H1 (cell line): ENCODE results near the gene CA5A. TPM values are rescaled to one million over a fixed set of nuclear protein-coding genes. Genes with fewer than 3 reads are reported as not detected.

Experiments
- CTCF ChIA-PET: fragments of 300-600 bp; sonication (Branson Sonifier 250); formaldehyde crosslinking; loops from one replicate; lab custom pipeline; 2021; ENCODE audit not compliant: partially characterized antibody; lab: Charles Lee
- POLR2A ChIA-PET: fragments of 300-600 bp; sonication (Branson Sonifier 250); formaldehyde crosslinking; loops from one replicate; lab custom pipeline; 2021; ENCODE audit warnings: inconsistent platforms; ENCODE audit not compliant: partially characterized antibody; lab: Charles Lee
- DNase-seq, 2 experiments: peaks; one replicate each; pipeline versions ENCODE4 v3.0.0 to v3.0.0-alpha.2; 2010 to 2022; ENCODE audit warnings: low spot score in 2 of 2, low read depth in 1 of 2, mixed read lengths in 1 of 2
- FAIRE-seq: peaks from 2 replicates; lab custom pipeline; 2011; peaks lifted over from hg19 to GRCh38; lab: Jason Lieb, UNC
- H2AFZ ChIP-seq: 2 replicates; pipeline ENCODE4 v1.8.1; 2012; ENCODE audit warnings: low read length, inconsistent platforms
- H2AK5ac ChIP-seq: 2 replicates; pipeline ENCODE4 v1.6.1; 2013; ENCODE audit warnings: low read depth, low read length
- H2BK120ac ChIP-seq: replicated peaks from 2 replicates; pipeline ENCODE3; 2013; ENCODE audit warnings: low read depth, low read length, inconsistent platforms
- H2BK12ac ChIP-seq: 2 replicates; pipeline ENCODE4 v1.6.1; 2013; ENCODE audit warnings: low read depth, low read length
- H2BK15ac ChIP-seq: 2 replicates; pipeline ENCODE4 v1.6.1; 2013; ENCODE audit warnings: low read length
- H2BK20ac ChIP-seq: 2 replicates; pipeline ENCODE4 v1.6.1; 2013; ENCODE audit warnings: low read length
- H2BK5ac ChIP-seq: 2 replicates; pipeline ENCODE4 v1.6.1; 2013; ENCODE audit warnings: low read depth, low read length
- H3K14ac ChIP-seq: 2 replicates; pipeline ENCODE4 v1.6.1; 2013; ENCODE audit warnings: inconsistent platforms; ENCODE audit not compliant: insufficient read length
- H3K18ac ChIP-seq: 2 replicates; pipeline ENCODE4 v1.6.1; 2013; ENCODE audit warnings: low read length; ENCODE audit errors: extremely low read depth
- H3K23ac ChIP-seq: 2 replicates; pipeline ENCODE4 v1.6.1; 2013; ENCODE audit warnings: inconsistent platforms; ENCODE audit not compliant: insufficient read length
- H3K23me2 ChIP-seq: 2 replicates; pipeline ENCODE4 v1.6.1; 2013; ENCODE audit warnings: low read depth, low read length
- H3K27ac ChIP-seq: 2 replicates; pipeline ENCODE4 v1.6.1; 2011; ENCODE audit warnings: low read depth, low read length, inconsistent platforms
- H3K27me3 ChIP-seq, 4 experiments: replicated peaks in 1 of 4; 1 replicate in 1 of 4; 2 replicates in 3 of 4; pipeline versions ENCODE4 v1.6.1 to v1.8.1; 2011 to 2013; ENCODE audit warnings: low read length in 3 of 4, mild to moderate bottlenecking in 3 of 4, inconsistent platforms in 2 of 4, mixed read lengths in 2 of 4, moderate library complexity in 1 of 4; ENCODE audit not compliant: control insufficient read depth in 3 of 4, insufficient read depth in 3 of 4; ENCODE audit errors: extremely low read depth in 1 of 4
- H3K36me3 ChIP-seq, 4 experiments: 2 replicates each; pipeline versions ENCODE4 v1.6.1 to v1.8.1; 2011 to 2013; ENCODE audit warnings: mild to moderate bottlenecking in 4 of 4, low read length in 3 of 4, moderate library complexity in 2 of 4, control low read depth in 1 of 4, inconsistent platforms in 1 of 4; ENCODE audit not compliant: insufficient read depth in 4 of 4, control insufficient read depth in 2 of 4
- H3K4ac ChIP-seq: replicated peaks from 2 replicates; pipeline ENCODE3; 2013; ENCODE audit warnings: low read length, low read depth, mixed read lengths, inconsistent platforms; ENCODE audit not compliant: insufficient read length
- H3K4me1 ChIP-seq, 4 experiments: replicated peaks in 1 of 4; 1 replicate in 1 of 4; 2 replicates in 3 of 4; pipeline versions ENCODE4 v1.6.1 to v1.8.1; 2011 to 2013; ENCODE audit warnings: low read length in 3 of 4, inconsistent platforms in 2 of 4, mixed read lengths in 1 of 4; ENCODE audit not compliant: insufficient read depth in 4 of 4, control insufficient read depth in 3 of 4
- H3K4me2 ChIP-seq, 2 experiments: 2 replicates each; pipeline versions ENCODE4 v1.6.1 to v1.8.1; 2011 to 2013; ENCODE audit warnings: low read depth in 2 of 2, low read length in 2 of 2, control low read depth in 1 of 2, inconsistent platforms in 1 of 2, mild to moderate bottlenecking in 1 of 2; ENCODE audit not compliant: insufficient read depth in 1 of 2
- H3K4me3 ChIP-seq, 4 experiments: fragments of 200-600, 300-600 bp in 1 of 4; sonication (generic), shearing (Covaris generic), sonication (Bioruptor Twin) in 1 of 4; 2 replicates each; pipeline versions ENCODE4 v1.5.1 to v1.8.1; 2011 to 2016; ENCODE audit warnings: low read length in 4 of 4, low read depth in 3 of 4, control low read depth in 2 of 4, inconsistent platforms in 2 of 4, mild to moderate bottlenecking in 2 of 4, mixed read lengths in 1 of 4, moderate library complexity in 1 of 4; ENCODE audit not compliant: insufficient read depth in 2 of 4; ENCODE audit errors: extremely low read depth in 1 of 4
- H3K56ac ChIP-seq: replicated peaks from 2 replicates; pipeline ENCODE3; 2013; ENCODE audit warnings: low read depth, mild to moderate bottlenecking, mixed read lengths, low read length, inconsistent platforms; ENCODE audit not compliant: insufficient read length
- H3K79me1 ChIP-seq: 2 replicates; pipeline ENCODE4 v1.6.1; 2013; ENCODE audit warnings: low read depth, low read length, control low read depth
- H3K79me2 ChIP-seq, 2 experiments: 2 replicates each; pipeline versions ENCODE4 v1.6.1 to v1.8.1; 2012 to 2013; ENCODE audit warnings: low read length in 2 of 2, mild to moderate bottlenecking in 2 of 2, inconsistent platforms in 1 of 2; ENCODE audit not compliant: insufficient read depth in 2 of 2, control insufficient read depth in 1 of 2
- H3K9ac ChIP-seq, 4 experiments: replicated peaks in 1 of 4; 1 replicate in 1 of 4; 2 replicates in 3 of 4; pipeline versions ENCODE4 v1.6.1 to v1.8.1; 2011 to 2013; ENCODE audit warnings: low read depth in 3 of 4, low read length in 3 of 4, control low read depth in 2 of 4, mild to moderate bottlenecking in 2 of 4, moderate library complexity in 2 of 4, inconsistent platforms in 1 of 4; ENCODE audit errors: extremely low read depth in 1 of 4
- H3K9me3 ChIP-seq, 2 experiments: 2 replicates each; pipeline versions ENCODE4 v1.6.1 to v1.8.1; 2012 to 2013; ENCODE audit warnings: mild to moderate bottlenecking in 2 of 2, moderate library complexity in 2 of 2, control low read depth in 1 of 2, inconsistent platforms in 1 of 2, low read depth in 1 of 2, low read length in 1 of 2, mixed read lengths in 1 of 2; ENCODE audit not compliant: insufficient read depth in 2 of 2
- H4K20me1 ChIP-seq, 2 experiments: replicated peaks in 1 of 2; 2 replicates each; pipeline versions ENCODE3 to v1.8.1; 2011 to 2013; ENCODE audit warnings: inconsistent platforms in 2 of 2, low read length in 2 of 2, mild to moderate bottlenecking in 1 of 2; ENCODE audit not compliant: insufficient read depth in 2 of 2, control insufficient read depth in 1 of 2
- H4K5ac ChIP-seq: 2 replicates; pipeline ENCODE4 v1.6.1; 2013; ENCODE audit warnings: low read length, low read depth, mixed read lengths, inconsistent platforms; ENCODE audit not compliant: insufficient read length
- H4K8ac ChIP-seq: 2 replicates; pipeline ENCODE4 v1.8.0; 2013; ENCODE audit warnings: mild to moderate bottlenecking, moderate library complexity, low read length, inconsistent platforms; ENCODE audit not compliant: insufficient read depth; ENCODE audit errors: extremely low read depth
- H4K91ac ChIP-seq: replicated peaks from 2 replicates; pipeline ENCODE3; 2013; ENCODE audit warnings: low read length, mixed read lengths, inconsistent platforms; ENCODE audit not compliant: insufficient read length
- CBX5 ChIP-seq: fragments of 300-800, 300-1000 bp; sonication (generic); IDR thresholded peaks from 2 replicates; pipeline ENCODE4 v1.7.1; 2016; ENCODE audit warnings: antibody characterized with exemption, low read length, low read depth
- RFX5 ChIP-seq: IDR thresholded peaks from 2 replicates; pipeline ENCODE4 v1.6.1; 2011; ENCODE audit warnings: low read depth, low read length, improper control_type of control experiment, borderline replicate concordance
- SP1 ChIP-seq: IDR thresholded peaks from 2 replicates; pipeline ENCODE4 v1.6.1; 2011; ENCODE audit warnings: low read depth, low read length
- SUZ12 ChIP-seq: fragments of 200-600 bp; sonication (generic); IDR thresholded peaks from 2 replicates; pipeline ENCODE4 v1.6.1; 2012; ENCODE audit warnings: mild to moderate bottlenecking, inconsistent platforms, low read length, moderate library complexity, mixed read lengths
- USF2 ChIP-seq: IDR thresholded peaks from 2 replicates; pipeline ENCODE4 v1.6.1; 2011; ENCODE audit warnings: low read length, improper control_type of control experiment
- WGBS, 2 experiments: shearing (Covaris generic) in 1 of 2; methylation state at CpG; one replicate each; pipeline versions ENCODE4 v1.1.6 to v1.1.7; 2013 to 2015; ENCODE audit warnings: low lambda C conversion rate in 2 of 2, mixed read lengths in 2 of 2, inconsistent platforms in 1 of 2, low coverage in 1 of 2, missing lambda C conversion rate in 1 of 2; ENCODE audit not compliant: insufficient replicate concordance in 2 of 2, insufficient coverage in 1 of 2, insufficient read length in 1 of 2; ENCODE audit errors: extremely low coverage in 1 of 2, missing lambda C conversion rate in 1 of 2; 5-methylcytosine and 5-hydroxymethylcytosine counted together
- polyA plus RNA-seq, 7 experiments: library from polyadenylated mRNA; depleted of rRNA in 3 of 7; stranded (reverse) in 5 of 7; unstranded in 2 of 7; fragments of >200 nt in 5 of 7; fragments of 200-250 nt in 2 of 7; gene quantifications; 1 replicate in 5 of 7; 2 replicates in 1 of 7; 4 replicates in 1 of 7; pipeline versions ENCODE4 v1.2.1 to v1.2.3, GENCODE V29; 2011 to 2013; ENCODE audit warnings: missing spikeins in 2 of 7, mixed read lengths in 2 of 7
- total RNA-seq: library from RNA; stranded (reverse); fragmentation: NEBNext Ultra II Directional; extraction: Animal tissue kit (Norgen Biotek cat#: 25700); gene quantifications from 2 replicates; pipeline ENCODE4 v1.2.1, GENCODE V29; 2021

Gene CA5A
- total and polyA plus RNA-seq, 2 of the 8 experiments (the other 6 are each of a cell fraction or from before 2014, with no cell fraction given) = not detected

- FAIRE-seq = no peak
- POLR2A ChIA-PET = no interaction called here
- H2BK20ac ChIP-seq = no peak overlapping the region
These were observed 15.0 kb downstream of the CA5A start for GRCh38 chr16:87921236-87921773.

More at GRCh38 chr16:87921236-87921773, 15.0 kb downstream of the CA5A start:
- Histone ChIP-seq H3K79me1 (no peaks in the 10 kb centered on the region), H4K20me1 (peaks cover 0 to 3% of the 10 kb centered on the region in 2 experiments), H3K4ac (no peak overlapping the region), H2BK15ac (no peak overlapping the region), H3K23ac (no peak overlapping the region), H3K27me3 (no peaks in the 10 kb centered on the region), H3K27ac (no peak overlapping the region), H3K4me3 (no peak overlapping the region), H3K79me2 (no peaks in the 10 kb centered on the region), H3K4me2 (no peak overlapping the region), H2BK12ac (no peak overlapping the region), H3K36me3 (no peaks in the 10 kb centered on the region), H3K9me3 (no peaks in the 10 kb centered on the region), H4K5ac (no peak overlapping the region), H2AK5ac (no peak overlapping the region), H3K18ac (no peak overlapping the region), H3K14ac (no peak overlapping the region), H3K56ac (no peak overlapping the region), H4K91ac (no peak overlapping the region), H2BK5ac (no peak overlapping the region), H2BK120ac (no peak overlapping the region), H3K9ac (no peak overlapping the region), H3K23me2 (no peaks in the 10 kb centered on the region), H2AFZ (no peak overlapping the region), H4K8ac (no peak overlapping the region; the same call in 1 of the 2 replicates), H3K4me1 (peaks cover 0 to 13% (median 3%) of the 10 kb centered on the region in 4 experiments; a peak in 5 of 7 replicates)
- 86% methylated on average over 11 of the region's 13 CpGs; no CpG with 5 or more reads in 1 of the 2 experiments for WGBS, 2 experiments
- CTCF ChIA-PET = interaction anchor here (1.5 to 2.2 kb wide), 2 partner anchors 9 to 152 kb away, joined by 3 to 6 read pairs; no protein-coding TSS in a partner anchor
- peak; percentile 64 for TF ChIP-seq USF2
- TF ChIP-seq SUZ12 = no peak
- no peak for TF ChIP-seq RFX5
- TF ChIP-seq CBX5 = no peak
- TF ChIP-seq SP1 = no peak
- DNase-seq = no peak
